ENCODE measurements around the gene PLK5. TPM values are rescaled to one million over a fixed set of nuclear protein-coding genes. Genes with fewer than 3 reads are reported as not detected.

Gene PLK5
- total and polyA plus RNA-seq, 5 experiments from 2014 or later: not detected

DNA sequence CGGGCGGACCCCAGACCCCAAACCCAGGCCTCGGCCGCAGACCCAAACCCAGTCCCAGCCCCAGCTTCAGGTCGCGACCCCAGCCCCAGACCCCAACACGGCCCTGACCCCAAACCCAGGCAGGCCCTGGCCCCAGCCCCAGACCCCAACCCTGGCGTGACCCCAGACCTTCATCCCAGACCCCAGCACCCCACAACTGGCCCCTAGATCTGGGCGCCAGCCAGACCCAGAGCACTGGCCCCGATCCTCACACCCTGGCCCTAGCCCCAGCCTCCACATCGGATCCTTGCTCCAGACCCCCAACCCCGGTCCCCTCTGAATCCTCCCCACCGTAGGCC is 61.3 kb downstream of the PLK5 start:
- H3K9me3 Mint-ChIP-seq: no peaks in the 10 kb centered on the region
- DNase-seq (no peak), ATAC-seq (no peak)
- no peak overlapping the region for H3K27ac Mint-ChIP-seq
- no peaks in the 10 kb centered on the region for H3K27me3 Mint-ChIP-seq
- peaks cover 1 to 22% (median 9%) of the 10 kb centered on the region in 4 donors for H3K4me1 Mint-ChIP-seq
- H3K36me3 Mint-ChIP-seq: peaks cover 0 to 46% (median 3%) of the 10 kb centered on the region in 3 donors
- no peak overlapping the region for H3K4me3 Mint-ChIP-seq
- POLR2A ChIA-PET: no interaction called here

Other genes with a start within 250 kb of the PLK5 start
- gene FAM174C, start 248.5 kb upstream of the PLK5 start, total RNA-seq: 10 to 100 TPM; 46.3 to 47.5 TPM
- gene FAM174C, start 248.5 kb upstream of the PLK5 start, polyA plus RNA-seq: 100 to 1,000 TPM in 1 of 3 donors, 10 to 100 TPM in 2; 66.7 to 104 (median 95.5) TPM
- not detected for gene EFNA2, start 238.2 kb upstream of the PLK5 start, total RNA-seq
- not detected for gene EFNA2, start 238.2 kb upstream of the PLK5 start, polyA plus RNA-seq
- 10 to 100 TPM; 65.3 to 74.3 TPM for gene NDUFS7, start 140.2 kb upstream of the PLK5 start, total RNA-seq
- 100 to 1,000 TPM; 211 to 233 (median 215) TPM for gene NDUFS7, start 140.2 kb upstream of the PLK5 start, polyA plus RNA-seq
- gene GAMT, start 122.5 kb upstream of the PLK5 start, total RNA-seq: 10 to 100 TPM; 14.0 to 18.0 TPM
- 10 to 100 TPM; 29.4 to 33.6 (median 30.7) TPM for gene GAMT, start 122.5 kb upstream of the PLK5 start, polyA plus RNA-seq
- 100 to 1,000 TPM; 166 TPM for gene DAZAP1, start 116.5 kb upstream of the PLK5 start, total RNA-seq
- 1 to 10 TPM; 5.9 to 8.5 (median 7.5) TPM for gene DAZAP1, start 116.5 kb upstream of the PLK5 start, polyA plus RNA-seq
- 1,000 to 10,000 TPM; 1,886 to 1,928 TPM for gene RPS15, start 85.7 kb upstream of the PLK5 start, total RNA-seq
- gene RPS15, start 85.7 kb upstream of the PLK5 start, polyA plus RNA-seq: 1,000 to 10,000 TPM; 3,438 to 4,304 (median 3,489) TPM
- under 1 TPM; 0.08 to 0.29 TPM for gene APC2, start 74.0 kb upstream of the PLK5 start, total RNA-seq
- gene APC2, start 74.0 kb upstream of the PLK5 start, polyA plus RNA-seq: not detected
- 10 to 100 TPM; 58.3 to 59.7 TPM for gene C19orf25, start 44.9 kb upstream of the PLK5 start, total RNA-seq
- gene C19orf25, start 44.9 kb upstream of the PLK5 start, polyA plus RNA-seq: 10 to 100 TPM; 31.3 to 50.3 (median 32.5) TPM
- 10 to 100 TPM; 11.1 to 12.0 TPM for gene PCSK4, start 33.7 kb upstream of the PLK5 start, total RNA-seq
- 1 to 10 TPM in 2 of 3 donors, under 1 TPM in 1; 0.35 to 1.3 (median 1.2) TPM for gene PCSK4, start 33.7 kb upstream of the PLK5 start, polyA plus RNA-seq
- 1 to 10 TPM; 4.8 to 4.9 TPM for gene REEP6, start 32.9 kb upstream of the PLK5 start, total RNA-seq
- 1 to 10 TPM; 4.7 to 7.7 (median 6.0) TPM for gene REEP6, start 32.9 kb upstream of the PLK5 start, polyA plus RNA-seq
- 1 to 10 TPM; 2.5 to 4.5 TPM for gene ADAMTSL5, start 11.1 kb upstream of the PLK5 start, total RNA-seq
- gene ADAMTSL5, start 11.1 kb upstream of the PLK5 start, polyA plus RNA-seq: 1 to 10 TPM in 2 of 3 donors, under 1 TPM in 1; 0.47 to 2.9 (median 1.7) TPM
- 1 to 10 TPM; 3.0 to 4.4 TPM for gene MEX3D, start 44.2 kb downstream of the PLK5 start, total RNA-seq
- under 1 TPM in 1 of 3 donors, not detected in 2; 0.08 TPM for gene MEX3D, start 44.2 kb downstream of the PLK5 start, polyA plus RNA-seq
- 10 to 100 TPM; 74.2 to 77.4 TPM for gene MBD3, start 68.8 kb downstream of the PLK5 start, total RNA-seq
- gene MBD3, start 68.8 kb downstream of the PLK5 start, polyA plus RNA-seq: 10 to 100 TPM in 2 of 3 donors, 1 to 10 TPM in 1; 9.6 to 23.5 (median 12.8) TPM
- 100 to 1,000 TPM; 130 to 132 TPM for gene UQCR11, start 81.4 kb downstream of the PLK5 start, total RNA-seq
- gene UQCR11, start 81.4 kb downstream of the PLK5 start, polyA plus RNA-seq: 100 to 1,000 TPM; 545 to 646 (median 558) TPM
- 100 to 1,000 TPM in 1 of 2 experiments, 10 to 100 TPM in 1; 97.4 to 102 TPM for gene TCF3, start 128.5 kb downstream of the PLK5 start, total RNA-seq
- gene TCF3, start 128.5 kb downstream of the PLK5 start, polyA plus RNA-seq: 10 to 100 TPM in 2 of 3 donors, 1 to 10 TPM in 1; 7.8 to 33.0 (median 13.0) TPM
- not detected for gene ONECUT3, start 229.4 kb downstream of the PLK5 start, total RNA-seq
- not detected for gene ONECUT3, start 229.4 kb downstream of the PLK5 start, polyA plus RNA-seq